ENCODE measurements around the gene LEUTX.

LEUTX gene

GRCh38 chr19:39778763-39779162 lies at the start of gene LEUTX:
TSS of gene LEUTX (plus strand) at chr19:39778854. CDS start at chr19:39778921, 67 bp downstream.
- TF ChIP-seq CTCF (IDR thresholded peaks at IDR 0.05): no peak
- Histone ChIP-seq H3K4me3 (ENCODE audit: low read depth, low read length) (no peak within 1 kb of the TSS), H3K27me3 (ENCODE audit: control insufficient read depth, insufficient read depth, low read length) (no peaks in the 10 kb centered on the region), H3K4me2 (ENCODE audit: low read length) (no peak within 1 kb of the TSS), H3K9ac (no peak within 1 kb of the TSS), H2AFZ (no peak within 1 kb of the TSS), H3K36me3 (ENCODE audit: control insufficient read depth, insufficient read depth, low read length) (no peaks in the 10 kb centered on the region), H3K9me3 (ENCODE audit: control insufficient read depth, low read length) (no peaks in the 10 kb centered on the region), H3K27ac (no peak within 1 kb of the TSS), H3K4me1 (no peaks in the 10 kb centered on the region), H3K79me2 (no peaks in the 10 kb centered on the region)

GRCh38 chr19:39729594-39729993 lies 49.1 kb upstream of the LEUTX start:
- no peaks in the 10 kb centered on the region for H3K9me3 ChIP-seq (ENCODE audit: control insufficient read depth, low read length)
- H3K27ac ChIP-seq: no peak overlapping the region
- no peak overlapping the region for H3K4me2 ChIP-seq (ENCODE audit: low read length)
- H3K9ac ChIP-seq: no peak overlapping the region
- H3K79me2 ChIP-seq: no peaks in the 10 kb centered on the region
- peaks cover 3% of the 10 kb centered on the region for H3K36me3 ChIP-seq (ENCODE audit: control insufficient read depth, insufficient read depth, low read length)
- H3K4me3 ChIP-seq (ENCODE audit: low read depth, low read length): no peak overlapping the region
- H3K27me3 ChIP-seq (ENCODE audit: control insufficient read depth, insufficient read depth, low read length): no peaks in the 10 kb centered on the region
- H2AFZ ChIP-seq: no peak overlapping the region
- no peaks in the 10 kb centered on the region for H3K4me1 ChIP-seq
- TF ChIP-seq CTCF (IDR thresholded peaks at IDR 0.05): no peak

- no peaks in the 10 kb centered on the region for H3K4me1 ChIP-seq
Measured at GRCh38 chr19:39731685-39732084, 47.0 kb upstream of the LEUTX start.

GRCh38 chr19:39733841-39734240 lies 44.8 kb upstream of the LEUTX start:
- no peak overlapping the region for H3K9ac ChIP-seq

More at GRCh38 chr19:39731685-39732084, 47.0 kb upstream of the LEUTX start:
- peaks cover 3% of the 10 kb centered on the region for H3K36me3 ChIP-seq (ENCODE audit: control insufficient read depth, insufficient read depth, low read length)
- TF ChIP-seq CTCF (IDR thresholded peaks at IDR 0.05): no peak
- H3K4me3 ChIP-seq (ENCODE audit: low read depth, low read length): no peak overlapping the region
- no peaks in the 10 kb centered on the region for H3K27me3 ChIP-seq (ENCODE audit: control insufficient read depth, insufficient read depth, low read length)
- H3K9ac ChIP-seq: no peak overlapping the region
- no peaks in the 10 kb centered on the region for H3K79me2 ChIP-seq
- no peak overlapping the region for H3K4me2 ChIP-seq (ENCODE audit: low read length)
- no peak overlapping the region for H3K27ac ChIP-seq
- H3K9me3 ChIP-seq (ENCODE audit: control insufficient read depth, low read length): no peaks in the 10 kb centered on the region
- H2AFZ ChIP-seq: no peak overlapping the region

More at GRCh38 chr19:39733841-39734240, 44.8 kb upstream of the LEUTX start:
- Histone ChIP-seq H3K4me2 (ENCODE audit: low read length) (no peak overlapping the region), H3K79me2 (no peaks in the 10 kb centered on the region), H3K27me3 (ENCODE audit: control insufficient read depth, insufficient read depth, low read length) (no peaks in the 10 kb centered on the region), H3K36me3 (ENCODE audit: control insufficient read depth, insufficient read depth, low read length) (peaks cover 3% of the 10 kb centered on the region), H3K9me3 (ENCODE audit: control insufficient read depth, low read length) (no peaks in the 10 kb centered on the region), H2AFZ (no peak overlapping the region), H3K4me3 (ENCODE audit: low read depth, low read length) (no peak overlapping the region), H3K4me1 (no peaks in the 10 kb centered on the region), H3K27ac (no peak overlapping the region)
- TF ChIP-seq CTCF (IDR thresholded peaks at IDR 0.05): no peak

Measured in parathyroid adenoma (tissue), 2 donors.